ENCODE measurements around the gene DGKG. TPM values are rescaled to one million over a fixed set of nuclear protein-coding genes. Genes with fewer than 3 reads are reported as not detected.

The DGKG gene
- total RNA-seq, 1 experiment from 2014 or later = 15.0 TPM

GRCh38 chr3:186110975-186111974 is 250.8 kb downstream of the DGKG start:
- in situ Hi-C loops (cut with HindIII; ENCODE audit: low pct_unique_long_range_greater_than_20kb, low sequenced_read_pairs) = no loop called here

GRCh38 chr3:186109897-186110803 is 251.9 kb downstream of the DGKG start:
- in situ Hi-C loops (cut with HindIII; ENCODE audit: low pct_unique_long_range_greater_than_20kb, low sequenced_read_pairs) = no loop called here
- no peak for DNase-seq (ENCODE audit: low read depth)

More at GRCh38 chr3:186110975-186111974, 250.8 kb downstream of the DGKG start:
- DNase-seq (ENCODE audit: low read depth) = no peak

- peak; percentile 100 for DNase-seq (ENCODE audit: low read depth)
- in situ Hi-C loops (cut with HindIII; ENCODE audit: low pct_unique_long_range_greater_than_20kb, low sequenced_read_pairs) = no loop called here
These were observed 252.8 kb downstream of the DGKG start, which contains the start of gene ETV5 for GRCh38 chr3:186108941-186109865. ETV5 (minus strand) TSS chr3:186109089; CDS start chr3:186105868, 3,221 bp downstream.

- in situ Hi-C loops (cut with HindIII; ENCODE audit: low pct_unique_long_range_greater_than_20kb, low sequenced_read_pairs) = no loop called here
- DNase-seq (ENCODE audit: low read depth) = peak; percentile 64
These were observed 253.7 kb downstream of the DGKG start for GRCh38 chr3:186108106-186108940.

GRCh38 chr3:186107215-186108105 is 254.6 kb downstream of the DGKG start:
- in situ Hi-C loops (cut with HindIII; ENCODE audit: low pct_unique_long_range_greater_than_20kb, low sequenced_read_pairs) = no loop called here
- DNase-seq (ENCODE audit: low read depth) = peak; percentile 72

GRCh38 chr3:186105543-186105942 is 256.5 kb downstream of the DGKG start:
- in situ Hi-C loops (cut with HindIII; ENCODE audit: low pct_unique_long_range_greater_than_20kb, low sequenced_read_pairs) = no loop called here
- DNase-seq (ENCODE audit: low read depth) = no peak

- in situ Hi-C loops (cut with HindIII; ENCODE audit: low pct_unique_long_range_greater_than_20kb, low sequenced_read_pairs) = no loop called here
- no peak for DNase-seq (ENCODE audit: low read depth)
These were observed 259.3 kb downstream of the DGKG start for GRCh38 chr3:186102687-186103086.

- in situ Hi-C loops (cut with HindIII; ENCODE audit: low pct_unique_long_range_greater_than_20kb, low sequenced_read_pairs) = no loop called here
- no peak for DNase-seq (ENCODE audit: low read depth)
These were observed 261.6 kb downstream of the DGKG start for GRCh38 chr3:186100398-186100797.

GRCh38 chr3:186099178-186099577 is 262.9 kb downstream of the DGKG start:
- DNase-seq (ENCODE audit: low read depth) = peak; percentile 46
- in situ Hi-C loops (cut with HindIII; ENCODE audit: low pct_unique_long_range_greater_than_20kb, low sequenced_read_pairs) = no loop called here

GRCh38 chr3:186098740-186099139 is 263.3 kb downstream of the DGKG start:
- no peak for DNase-seq (ENCODE audit: low read depth)
- in situ Hi-C loops (cut with HindIII; ENCODE audit: low pct_unique_long_range_greater_than_20kb, low sequenced_read_pairs) = no loop called here

- peak; percentile 98 for DNase-seq (ENCODE audit: low read depth)
- in situ Hi-C loops (cut with HindIII; ENCODE audit: low pct_unique_long_range_greater_than_20kb, low sequenced_read_pairs) = no loop called here
These were observed 264.2 kb downstream of the DGKG start for GRCh38 chr3:186097663-186098451.

GRCh38 chr3:186097317-186097662 is 264.7 kb downstream of the DGKG start:
- DNase-seq (ENCODE audit: low read depth) = no peak
- in situ Hi-C loops (cut with HindIII; ENCODE audit: low pct_unique_long_range_greater_than_20kb, low sequenced_read_pairs) = no loop called here

All from Caki2 (cell line).